Spleen (tissue), 7 donors: ENCODE data around the gene C5AR2.
"Not testable (repeated sequence)": the region's sequence is repeated elsewhere in the genome, so short reads cannot be mapped to it uniquely, and the experiment has no call there.

Experiments used
- CTCF ChIP-seq, 11 experiments: fragments of 200-600 bp in 7 of 11; fragments of 450-650 bp in 4 of 11; sonication (generic) in 4 of 11; IDR thresholded peaks in 8 of 11; conservative IDR thresholded peaks in 3 of 11; 1 replicate in 7 of 11; 2 replicates in 4 of 11; pipeline versions ENCODE4 v1.4.0 to v1.8.0; 2016 to 2021; ENCODE audit warnings: antibody characterized with exemption in 11 of 11, inconsistent platforms in 4 of 11, mild to moderate bottlenecking in 1 of 11
- POLR2A ChIP-seq, 3 donors: fragments of 450-650 bp; IDR thresholded peaks; one replicate each; pipeline ENCODE4 v1.5.1; 2017; ENCODE audit warnings: antibody characterized with exemption in 3 of 3, mild to moderate bottlenecking in 1 of 3
- POLR2AphosphoS5 ChIP-seq, 3 donors: sonication (generic); formaldehyde crosslinking; IDR thresholded peaks; one replicate each; pipeline ENCODE4 v1.5.1; 2017; ENCODE audit warnings: antibody characterized with exemption in 3 of 3
- donor health status: DM: no; HTN: no; CAD: no; lungs with moderate emphysema.
- donor health status: DM: no; HTN: no; CAD: no.
- donor health status: DM: no; HTN: no; CAD: no.

DNA sequence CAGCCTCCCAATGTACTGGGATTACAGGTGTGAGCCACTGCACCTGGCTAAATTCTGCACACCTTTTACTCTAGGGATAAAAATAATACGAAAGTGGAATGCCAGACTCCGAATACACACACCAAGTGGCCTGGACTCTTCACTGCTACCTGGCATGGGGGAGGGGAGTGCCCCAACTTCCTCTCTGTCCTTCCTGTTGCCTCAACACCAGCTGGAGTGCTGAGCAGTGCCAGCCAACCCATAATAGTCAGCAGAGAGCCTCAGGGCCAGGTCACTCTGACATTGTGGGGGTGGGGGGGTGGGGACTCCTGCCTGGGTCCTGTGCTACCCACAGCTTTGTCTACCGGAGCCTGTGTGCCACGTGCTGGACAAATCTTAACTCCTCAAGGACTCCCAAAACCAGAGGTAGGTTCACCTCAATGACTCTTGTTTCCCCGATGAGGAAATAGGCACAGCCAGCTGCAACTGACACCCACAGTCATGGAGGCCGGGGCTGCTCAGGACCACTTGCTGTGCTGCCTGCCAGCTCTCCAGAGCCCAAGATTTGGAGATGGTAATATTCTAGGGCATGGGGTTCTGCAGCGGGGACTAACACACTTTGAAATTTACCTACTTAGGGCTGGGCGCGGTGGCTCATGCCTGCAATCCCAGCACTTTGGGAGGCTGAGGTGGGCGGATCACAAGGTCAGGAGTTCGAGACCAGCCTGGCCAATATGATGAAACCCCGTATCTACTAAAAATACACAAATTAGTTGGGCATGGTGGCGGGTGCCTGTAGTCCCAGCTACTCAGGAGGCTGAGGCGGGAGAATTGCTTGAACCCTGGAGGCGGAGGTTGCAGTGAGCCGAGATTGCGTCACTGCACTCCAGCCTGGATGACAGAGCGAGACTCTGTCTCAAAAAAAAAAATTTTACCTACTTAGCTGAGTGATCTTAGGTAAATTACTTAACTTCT, 5.1 kb downstream of the C5AR2 start:
- not testable (repeated sequence) for TF ChIP-seq POLR2A (IDR thresholded peaks at IDR 0.05)
- TF ChIP-seq CTCF (IDR thresholded peaks at IDR 0.05 in 8 of 11, conservative IDR thresholded peaks at IDR 0.05 in 3 of 11) (peak in 1 of 11 experiments; percentile 24), POLR2AphosphoS5 (IDR thresholded peaks at IDR 0.05) (peak; percentile 23 to 89 (median 70))
